KMS-11 (cell line): ENCODE data around the gene DGUOK.

Source experiments
- H2AFZ ChIP-seq: fragments of 200-600 bp; sonication (generic); 2 replicates; pipeline ENCODE4 v1.6.1; 2016; ENCODE audit warnings: antibody characterized with exemption, mixed run types, low read depth
- H3K27ac ChIP-seq: fragments of 200-600 bp; sonication (generic); 2 replicates; pipeline ENCODE4 v1.6.1; 2016; ENCODE audit warnings: mild to moderate bottlenecking, mixed run types
- H3K27me3 ChIP-seq: fragments of 200-600 bp; sonication (generic); 2 replicates; pipeline ENCODE4 v1.6.1; 2017; ENCODE audit warnings: mild to moderate bottlenecking, low read depth, mixed run types, moderate library complexity; ENCODE audit not compliant: insufficient read depth
- H3K36me3 ChIP-seq: fragments of 200-600 bp; sonication (generic); 2 replicates; pipeline ENCODE4 v1.6.1; 2017; ENCODE audit warnings: mild to moderate bottlenecking, mixed run types; ENCODE audit not compliant: insufficient read depth
- H3K4me1 ChIP-seq: fragments of 200-600 bp; sonication (generic); 2 replicates; pipeline ENCODE4 v1.6.1; 2016; ENCODE audit warnings: mild to moderate bottlenecking, low read depth, mixed run types; ENCODE audit not compliant: poor library complexity, severe bottlenecking
- H3K4me2 ChIP-seq: fragments of 200-600 bp; sonication (generic); 2 replicates; pipeline ENCODE4 v1.7.0; 2016; ENCODE audit warnings: mild to moderate bottlenecking, mixed run types
- H3K4me3 ChIP-seq: fragments of 200-600 bp; sonication (generic); IDR thresholded peaks from 2 replicates; pipeline ENCODE4 v1.6.1; 2017; ENCODE audit warnings: low read depth, low read length, mixed read lengths; ENCODE audit not compliant: insufficient read depth
- H3K79me2 ChIP-seq: fragments of 200-600 bp; sonication (generic); 2 replicates; pipeline ENCODE4 v1.6.1; 2016; ENCODE audit warnings: low read depth, mixed run types; ENCODE audit not compliant: insufficient read depth
- H3K9ac ChIP-seq: fragments of 200-600 bp; sonication (generic); 2 replicates; pipeline ENCODE4 v1.6.1; 2016; ENCODE audit warnings: mild to moderate bottlenecking, mixed run types
- H4K20me1 ChIP-seq: fragments of 200-600 bp; sonication (generic); 2 replicates; pipeline ENCODE4 v1.6.1; 2016; ENCODE audit warnings: mild to moderate bottlenecking, mixed run types; ENCODE audit not compliant: insufficient read depth
- CTCF ChIP-seq: fragments of 200-600 bp; sonication (generic); conservative IDR thresholded peaks from 2 replicates; pipeline ENCODE4 v1.6.1; 2017; ENCODE audit warnings: low read depth, mild to moderate bottlenecking, antibody characterized with exemption, low read length, moderate library complexity, mixed read lengths

DGUOK gene

GRCh38 chr2:73897240-73897583 is 29.5 kb upstream of the DGUOK start:
- no peak overlapping the region for H3K9ac ChIP-seq
- H3K4me3 ChIP-seq, result no peak overlapping the region
- H3K27me3 ChIP-seq, result peaks cover 4% of the 10 kb centered on the region; the same call in 1 of the 2 replicates
- H3K4me1 ChIP-seq, result peaks cover 20% of the 10 kb centered on the region
- H3K79me2 ChIP-seq, result no peaks in the 10 kb centered on the region
- H3K4me2 ChIP-seq, result peak overlapping the region; percentile 63
- no peaks in the 10 kb centered on the region for H4K20me1 ChIP-seq
- H3K27ac ChIP-seq, result no peak overlapping the region; the same call in 1 of the 2 replicates
- peak overlapping the region; percentile 23; the same call in 1 of the 2 replicates for H2AFZ ChIP-seq
- TF ChIP-seq CTCF, result no peak
- H3K36me3 ChIP-seq, result no peaks in the 10 kb centered on the region

- Histone ChIP-seq H3K4me1 (peaks cover 20% of the 10 kb centered on the region), H3K36me3 (no peaks in the 10 kb centered on the region), H2AFZ (no peak overlapping the region), H3K4me2 (no peak overlapping the region), H3K9ac (no peak overlapping the region), H3K79me2 (no peaks in the 10 kb centered on the region), H4K20me1 (no peaks in the 10 kb centered on the region), H3K27ac (no peak overlapping the region), H3K4me3 (no peak overlapping the region), H3K27me3 (peaks cover 4% of the 10 kb centered on the region; the same call in 1 of the 2 replicates)
- no peak for TF ChIP-seq CTCF
Measured at GRCh38 chr2:73897934-73898333, 28.7 kb upstream of the DGUOK start.

GRCh38 chr2:73899801-73900336 is 26.8 kb upstream of the DGUOK start:
- H3K4me2 ChIP-seq, result no peak overlapping the region
- H4K20me1 ChIP-seq, result no peaks in the 10 kb centered on the region
- no peaks in the 10 kb centered on the region for H3K79me2 ChIP-seq
- peaks cover 4% of the 10 kb centered on the region; the same call in 1 of the 2 replicates for H3K27me3 ChIP-seq
- no peak overlapping the region for H3K4me3 ChIP-seq
- TF ChIP-seq CTCF, result no peak
- no peak overlapping the region for H3K27ac ChIP-seq
- H2AFZ ChIP-seq, result no peak overlapping the region
- H3K4me1 ChIP-seq, result peaks cover 20% of the 10 kb centered on the region
- H3K36me3 ChIP-seq, result no peaks in the 10 kb centered on the region
- no peak overlapping the region for H3K9ac ChIP-seq

GRCh38 chr2:73901143-73901542 is 25.5 kb upstream of the DGUOK start:
- Histone ChIP-seq H3K4me1 (peaks cover 18% of the 10 kb centered on the region), H3K27me3 (peaks cover 4% of the 10 kb centered on the region; the same call in 1 of the 2 replicates), H3K4me3 (no peak overlapping the region), H4K20me1 (no peaks in the 10 kb centered on the region), H3K79me2 (no peaks in the 10 kb centered on the region), H3K27ac (no peak overlapping the region), H3K4me2 (no peak overlapping the region), H3K36me3 (no peaks in the 10 kb centered on the region), H2AFZ (no peak overlapping the region), H3K9ac (no peak overlapping the region)
- no peak for TF ChIP-seq CTCF
